K562 (cell line): ENCODE measurements around the gene IGF2. TPM values are rescaled to one million over a fixed set of nuclear protein-coding genes. Genes with fewer than 3 reads are reported as not detected.

ENCODE experiments used
- ATAC-seq: fragments of 200-7000 bp; cut with Tn5 transposase; 3 replicates; pipeline ENCODE4 v1.9.1; 2020; ENCODE audit warnings: moderate library complexity
- BruUV-seq: library from RNA; stranded (reverse); fragments of 400-500 nt; replicated peaks from 2 replicates; lab custom pipeline; 2021; lab: Mats Ljungman, UMichigan
- CTCF ChIA-PET: fragments of 300-600 bp; formaldehyde crosslinking; extraction: SDS; loops from one replicate; lab custom pipeline; 2021; ENCODE audit warnings: low intra/inter-chr PET ratio; lab: Yijun Ruan, JAX
- POLR2A ChIA-PET: fragments of 300-600, 350-650 bp; sonication (Branson Sonifier 250); formaldehyde crosslinking; extraction: SDS; loops from one replicate; lab custom pipeline; 2021; ENCODE audit warnings: antibody characterized with exemption, inconsistent platforms; lab: Yijun Ruan, JAX
- DNase-seq, 4 experiments: peaks; one replicate each; pipeline versions ENCODE4 v3.0.0 to v3.0.0-alpha.2; 2011 to 2018; ENCODE audit warnings: low spot score in 3 of 4, mixed read lengths in 3 of 4; ENCODE audit errors: extremely low read depth in 1 of 4
- FAIRE-seq: peaks from 2 replicates; lab custom pipeline; 2011; peaks lifted over from hg19 to GRCh38; lab: Jason Lieb, UNC
- H2AFZ ChIP-seq: 2 replicates; pipeline ENCODE4 v1.6.0; 2011; ENCODE audit warnings: low read depth, low read length, control low read depth, inconsistent platforms
- H3K27ac ChIP-seq: fragments of 200-600 bp; 3 replicates; pipeline ENCODE4 v1.8.0; 2011; ENCODE audit warnings: low read depth, mild to moderate bottlenecking, control low read depth, inconsistent platforms, low read length, moderate library complexity, mixed read lengths; ENCODE audit errors: extremely low read depth
- H3K27me3 ChIP-seq, 2 experiments: fragments of 300-600 bp in 1 of 2; 2 replicates in 1 of 2; 3 replicates in 1 of 2; pipeline versions ENCODE4 v1.6.0 to v1.8.0; 2011; ENCODE audit warnings: inconsistent platforms in 2 of 2, low read length in 2 of 2, mild to moderate bottlenecking in 1 of 2, mixed read lengths in 1 of 2, moderate library complexity in 1 of 2; ENCODE audit not compliant: control insufficient read depth in 2 of 2, insufficient read depth in 2 of 2
- H3K36me3 ChIP-seq: fragments of 300-600 bp; 3 replicates; pipeline ENCODE4 v1.8.0; 2011; ENCODE audit warnings: mild to moderate bottlenecking, low read length, inconsistent platforms; ENCODE audit not compliant: control insufficient read depth, insufficient read depth
- H3K4me1 ChIP-seq, 2 experiments: fragments of 200-600 bp in 1 of 2; replicated peaks in 1 of 2; 2 replicates in 1 of 2; 3 replicates in 1 of 2; pipeline versions ENCODE4 v1.5.1 to v1.8.0; 2011; ENCODE audit warnings: inconsistent platforms in 2 of 2, low read length in 2 of 2, mild to moderate bottlenecking in 1 of 2, mixed read lengths in 1 of 2, moderate library complexity in 1 of 2; ENCODE audit not compliant: control insufficient read depth in 2 of 2, insufficient read depth in 2 of 2
- H3K4me2 ChIP-seq: 2 replicates; pipeline ENCODE4 v1.6.1; 2011; ENCODE audit warnings: low read length, control low read depth, inconsistent platforms, mixed read lengths; ENCODE audit not compliant: insufficient read depth
- H3K4me3 ChIP-seq: fragments of 200-600 bp; sonication (generic), shearing (Covaris generic); 2 replicates; pipeline ENCODE4 v1.5.1; 2016; ENCODE audit warnings: control low read depth, inconsistent platforms
- H3K79me2 ChIP-seq: fragments of 200-600 bp; 3 replicates; pipeline ENCODE4 v1.8.0; 2011; ENCODE audit warnings: low read length, inconsistent platforms; ENCODE audit not compliant: control insufficient read depth, insufficient read depth
- H3K9ac ChIP-seq, 2 experiments: 2 replicates each; pipeline versions ENCODE4 v1.6.0 to v1.6.1; 2011; ENCODE audit warnings: low read depth in 2 of 2, low read length in 2 of 2, control low read depth in 1 of 2, inconsistent platforms in 1 of 2, mild to moderate bottlenecking in 1 of 2, mixed read lengths in 1 of 2; ENCODE audit not compliant: insufficient read depth in 1 of 2
- H3K9me1 ChIP-seq: one replicate; pipeline ENCODE4 v1.6.0; 2011; ENCODE audit warnings: inconsistent platforms, mild to moderate bottlenecking, low read length, moderate library complexity; ENCODE audit not compliant: control insufficient read depth, insufficient read depth
- H3K9me3 ChIP-seq: replicated peaks from 2 replicates; pipeline ENCODE4 v1.5.1; 2011; ENCODE audit warnings: low read depth, low read length, inconsistent platforms; ENCODE audit not compliant: control insufficient read depth, insufficient read depth
- H4K20me1 ChIP-seq: replicated peaks from 2 replicates; pipeline ENCODE4 v1.6.1; 2011; ENCODE audit warnings: low read length, inconsistent platforms, mixed read lengths; ENCODE audit not compliant: control insufficient read depth, insufficient read depth
- BRCA1 ChIP-seq, 2 experiments: fragments of 450-650 bp in 1 of 2; sonication (generic) in 1 of 2; formaldehyde crosslinking in 1 of 2; IDR thresholded peaks; 2 replicates each; pipeline versions ENCODE4 v1.5.0 to v1.6.1; 2017 to 2020; ENCODE audit warnings: mild to moderate bottlenecking in 1 of 2, missing genetic modification reagents in 1 of 2
- CCNT2 ChIP-seq: IDR thresholded peaks from 2 replicates; pipeline ENCODE4 v1.6.1; 2011; ENCODE audit warnings: borderline replicate concordance, low read depth, mild to moderate bottlenecking, moderate library complexity, mixed read lengths, low read length; ENCODE audit not compliant: insufficient read length; ENCODE audit errors: extremely low read depth
- HDAC6 ChIP-seq: IDR thresholded peaks from 2 replicates; pipeline ENCODE4 v1.6.1; 2012; ENCODE audit warnings: low read depth, mild to moderate bottlenecking, control low read depth, inconsistent platforms, low read length, moderate library complexity
- IRF2 ChIP-seq: sonication (generic); formaldehyde crosslinking; IDR thresholded peaks from 2 replicates; pipeline ENCODE4 v1.8.1; 2022; ENCODE audit warnings: mild to moderate bottlenecking, missing genetic modification reagents
- KAT7 ChIP-seq: sonication (generic); formaldehyde crosslinking; IDR thresholded peaks from 2 replicates; pipeline ENCODE4 v1.8.0; 2022; ENCODE audit warnings: missing genetic modification reagents, mild to moderate bottlenecking, borderline replicate concordance
- MAFG ChIP-seq: fragments of 450-650 bp; conservative IDR thresholded peaks from 2 replicates; pipeline ENCODE4 v1.6.1; 2016; ENCODE audit warnings: missing genetic modification characterization, missing compliant biosample characterization
- NEUROD1 ChIP-seq: fragments of 150-350 bp; IDR thresholded peaks from 2 replicates; pipeline ENCODE4 v1.6.1; 2014; ENCODE audit warnings: borderline replicate concordance, low read length, low read depth; ENCODE audit not compliant: partially characterized antibody
- ZNF165 ChIP-seq: fragments of 250-450 bp; sonication (Bioruptor Pico); IDR thresholded peaks from 2 replicates; pipeline ENCODE4 v1.4.0; 2020; ENCODE audit warnings: borderline replicate concordance
- ZNF408 ChIP-seq: fragments of 250-450 bp; sonication (Bioruptor Pico); IDR thresholded peaks from 2 replicates; pipeline ENCODE4 v1.4.0; 2020; ENCODE audit warnings: low read depth, mild to moderate bottlenecking, moderate library complexity
- WGBS: fragments of 100-300 bp; shearing (Covaris generic); methylation state at CpG from one replicate; pipeline ENCODE4 v1.1.6; 2016; ENCODE audit warnings: low coverage, mixed read lengths; ENCODE audit not compliant: insufficient coverage; ENCODE audit errors: missing lambda C conversion rate; 5-methylcytosine and 5-hydroxymethylcytosine counted together
- in situ Hi-C: fragments of 300-500 bp; cut with MboI; formaldehyde crosslinking; loops from 4 replicates; pipeline ENCODE4 v1.15.0; 2018; ENCODE audit warnings: inconsistent platforms, mixed read lengths
- intact Hi-C: fragments of 100-400 bp; cut with micrococcal nuclease; formaldehyde crosslinking; loops from 2 replicates; pipeline ENCODE4 v1.14.2; 2022
- polyA plus RNA-seq, 8 experiments: library from polyadenylated mRNA; depleted of rRNA in 4 of 8; stranded (reverse) in 5 of 8; unstranded in 3 of 8; fragments of >200 nt; fragmentation: Nextera tagmentation in 2 of 8; fragmentation: Illumina TruSeq in 1 of 8; extraction: Ambion mirVana in 2 of 8; extraction: Trizol in 1 of 8; gene quantifications; 2 replicates each; pipeline versions ENCODE4 v1.2.1 to v1.2.3, GENCODE V29; 2011 to 2014; ENCODE audit warnings: inconsistent platforms in 1 of 8, missing spikeins in 1 of 8
- total RNA-seq, 7 experiments: library from RNA; depleted of rRNA in 6 of 7; stranded (reverse); fragments of >200 nt in 6 of 7; fragmentation: Illumina TruSeq in 2 of 7; extraction: Trizol in 2 of 7; gene quantifications; 2 replicates each; pipeline versions ENCODE4 v1.2.1 to v1.2.3, GENCODE V29; 2011 to 2021; ENCODE audit warnings: low replicate concordance in 1 of 7
- TF ChIP-seq, protein P1 (sequence below): fragments of 450-650 bp; IDR thresholded peaks from 2 replicates; pipeline ENCODE4 v1.6.1; 2016
- TF ChIP-seq, protein P2 (sequence below): sonication (generic); formaldehyde crosslinking; IDR thresholded peaks from 2 replicates; pipeline ENCODE4 v1.8.1; 2023; ENCODE audit warnings: mild to moderate bottlenecking, missing genetic modification reagents
- TF ChIP-seq, protein P3 (sequence below): fragments of 250-450 bp; sonication (Bioruptor Pico); IDR thresholded peaks from 2 replicates; pipeline ENCODE4 v1.5.0; 2021; ENCODE audit warnings: mild to moderate bottlenecking, borderline replicate concordance
- TF ChIP-seq, protein P4 (sequence below), 2 experiments: fragments of 200-800 bp in 1 of 2; sonication (Bioruptor generic) in 1 of 2; sonication (generic) in 1 of 2; formaldehyde crosslinking in 1 of 2; IDR thresholded peaks in 1 of 2; conservative IDR thresholded peaks in 1 of 2; 2 replicates each; pipeline versions ENCODE4 v1.5.0 to v1.6.1; 2016 to 2020; ENCODE audit warnings: missing compliant biosample characterization in 1 of 2, missing genetic modification characterization in 1 of 2, missing genetic modification reagents in 1 of 2

Gene IGF2
- total and polyA plus RNA-seq, 9 of the 15 experiments (the other 6 are each of a cell fraction or from before 2014, with no cell fraction given) = 0.16 TPM; not detected in 8

DNA sequence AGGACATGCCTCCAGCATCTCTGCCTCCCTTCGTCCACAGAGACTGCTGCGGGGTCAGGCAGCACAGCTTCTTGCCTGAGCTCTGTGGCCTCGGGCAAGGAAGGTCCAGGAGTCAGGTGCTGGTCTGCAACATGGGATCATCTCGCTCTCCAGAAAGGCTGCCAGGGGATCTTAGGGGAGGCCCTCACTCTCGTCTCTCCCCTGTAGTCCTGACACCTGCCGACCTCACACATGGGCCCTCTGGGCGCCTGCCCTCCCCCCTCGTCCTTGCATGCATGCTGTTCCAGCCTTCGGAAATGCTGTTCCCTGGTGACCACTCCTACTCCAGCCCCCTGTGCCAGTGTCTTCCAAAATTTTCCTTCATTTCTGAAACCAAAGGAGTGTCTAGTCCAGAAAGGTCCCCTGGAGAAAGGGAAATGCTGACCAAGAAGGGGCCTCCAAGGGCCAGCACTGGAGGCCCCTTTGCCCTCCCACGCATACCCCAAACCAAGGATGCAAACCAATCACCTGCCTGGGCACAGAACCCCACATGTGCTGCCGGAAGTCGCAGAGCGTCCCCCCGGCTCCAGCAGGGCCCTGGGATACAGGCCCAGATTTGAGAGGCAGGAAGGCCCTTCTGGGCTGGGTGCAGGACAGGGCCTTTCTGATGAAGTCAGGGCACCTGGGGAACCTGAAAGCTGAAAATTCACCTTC lies 41.0 kb downstream of the IGF2 start:
- Histone ChIP-seq H3K4me3 (no peak overlapping the region), H3K9ac (no peak overlapping the region), H3K36me3 (no peaks in the 10 kb centered on the region), H3K9me1 (no peaks in the 10 kb centered on the region), H3K79me2 (no peaks in the 10 kb centered on the region), H3K9me3 (no peaks in the 10 kb centered on the region), H3K27me3 (peaks cover 4 to 47% of the 10 kb centered on the region in 2 experiments; a peak in 3 of 5 replicates), H3K4me2 (no peak overlapping the region), H2AFZ (no peak overlapping the region), H3K4me1 (peaks cover 0 to 22% of the 10 kb centered on the region in 2 experiments; a peak in 1 of 5 replicates), H4K20me1 (peaks cover 18% of the 10 kb centered on the region; the same call in 1 of the 2 replicates), H3K27ac (no peak overlapping the region)
- 11% methylated on average over 14 of the region's 14 CpGs for WGBS
- no peak; the same call in 2 of the 3 replicates for ATAC-seq
- intact Hi-C loops (no loop called here), in situ Hi-C loops (no loop called here)
- FAIRE-seq = no peak
- CTCF ChIA-PET = no interaction called here
- no TSS peak for BruUV-seq
- POLR2A ChIA-PET = interaction anchor here (0.5 to 0.7 kb wide), 3 partner anchors 18 to 478 kb away, joined by 3 to 4 read pairs (median 3); no protein-coding TSS in a partner anchor
- no peak for DNase-seq
- TF ChIP-seq, protein P1, sequence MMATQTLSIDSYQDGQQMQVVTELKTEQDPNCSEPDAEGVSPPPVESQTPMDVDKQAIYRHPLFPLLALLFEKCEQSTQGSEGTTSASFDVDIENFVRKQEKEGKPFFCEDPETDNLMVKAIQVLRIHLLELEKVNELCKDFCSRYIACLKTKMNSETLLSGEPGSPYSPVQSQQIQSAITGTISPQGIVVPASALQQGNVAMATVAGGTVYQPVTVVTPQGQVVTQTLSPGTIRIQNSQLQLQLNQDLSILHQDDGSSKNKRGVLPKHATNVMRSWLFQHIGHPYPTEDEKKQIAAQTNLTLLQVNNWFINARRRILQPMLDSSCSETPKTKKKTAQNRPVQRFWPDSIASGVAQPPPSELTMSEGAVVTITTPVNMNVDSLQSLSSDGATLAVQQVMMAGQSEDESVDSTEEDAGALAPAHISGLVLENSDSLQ = no peak
- no peak for TF ChIP-seq CCNT2
- TF ChIP-seq, protein P2, sequence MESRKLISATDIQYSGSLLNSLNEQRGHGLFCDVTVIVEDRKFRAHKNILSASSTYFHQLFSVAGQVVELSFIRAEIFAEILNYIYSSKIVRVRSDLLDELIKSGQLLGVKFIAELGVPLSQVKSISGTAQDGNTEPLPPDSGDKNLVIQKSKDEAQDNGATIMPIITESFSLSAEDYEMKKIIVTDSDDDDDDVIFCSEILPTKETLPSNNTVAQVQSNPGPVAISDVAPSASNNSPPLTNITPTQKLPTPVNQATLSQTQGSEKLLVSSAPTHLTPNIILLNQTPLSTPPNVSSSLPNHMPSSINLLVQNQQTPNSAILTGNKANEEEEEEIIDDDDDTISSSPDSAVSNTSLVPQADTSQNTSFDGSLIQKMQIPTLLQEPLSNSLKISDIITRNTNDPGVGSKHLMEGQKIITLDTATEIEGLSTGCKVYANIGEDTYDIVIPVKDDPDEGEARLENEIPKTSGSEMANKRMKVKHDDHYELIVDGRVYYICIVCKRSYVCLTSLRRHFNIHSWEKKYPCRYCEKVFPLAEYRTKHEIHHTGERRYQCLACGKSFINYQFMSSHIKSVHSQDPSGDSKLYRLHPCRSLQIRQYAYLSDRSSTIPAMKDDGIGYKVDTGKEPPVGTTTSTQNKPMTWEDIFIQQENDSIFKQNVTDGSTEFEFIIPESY = no peak
- TF ChIP-seq BRCA1 (IDR thresholded peaks at IDR 0.05) = no peak
- no peak for TF ChIP-seq BRCA1 (CRISPR knock-in tag; IDR thresholded peaks at IDR 0.05)
- TF ChIP-seq HDAC6 = no peak
- no peak for TF ChIP-seq KAT7 (CRISPR knock-in tag)
- TF ChIP-seq, protein P3, sequence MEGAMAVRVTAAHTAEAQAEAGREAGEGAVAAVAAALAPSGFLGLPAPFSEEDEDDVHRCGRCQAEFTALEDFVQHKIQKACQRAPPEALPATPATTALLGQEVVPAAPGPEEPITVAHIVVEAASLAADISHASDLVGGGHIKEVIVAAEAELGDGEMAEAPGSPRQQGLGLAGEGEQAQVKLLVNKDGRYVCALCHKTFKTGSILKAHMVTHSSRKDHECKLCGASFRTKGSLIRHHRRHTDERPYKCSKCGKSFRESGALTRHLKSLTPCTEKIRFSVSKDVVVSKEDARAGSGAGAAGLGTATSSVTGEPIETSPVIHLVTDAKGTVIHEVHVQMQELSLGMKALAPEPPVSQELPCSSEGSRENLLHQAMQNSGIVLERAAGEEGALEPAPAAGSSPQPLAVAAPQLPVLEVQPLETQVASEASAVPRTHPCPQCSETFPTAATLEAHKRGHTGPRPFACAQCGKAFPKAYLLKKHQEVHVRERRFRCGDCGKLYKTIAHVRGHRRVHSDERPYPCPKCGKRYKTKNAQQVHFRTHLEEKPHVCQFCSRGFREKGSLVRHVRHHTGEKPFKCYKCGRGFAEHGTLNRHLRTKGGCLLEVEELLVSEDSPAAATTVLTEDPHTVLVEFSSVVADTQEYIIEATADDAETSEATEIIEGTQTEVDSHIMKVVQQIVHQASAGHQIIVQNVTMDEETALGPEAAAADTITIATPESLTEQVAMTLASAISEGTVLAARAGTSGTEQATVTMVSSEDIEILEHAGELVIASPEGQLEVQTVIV (CRISPR knock-in tag) = no peak
- TF ChIP-seq IRF2 = no peak
- TF ChIP-seq ZNF165 (CRISPR knock-in tag) = no peak
- TF ChIP-seq, protein P4, sequence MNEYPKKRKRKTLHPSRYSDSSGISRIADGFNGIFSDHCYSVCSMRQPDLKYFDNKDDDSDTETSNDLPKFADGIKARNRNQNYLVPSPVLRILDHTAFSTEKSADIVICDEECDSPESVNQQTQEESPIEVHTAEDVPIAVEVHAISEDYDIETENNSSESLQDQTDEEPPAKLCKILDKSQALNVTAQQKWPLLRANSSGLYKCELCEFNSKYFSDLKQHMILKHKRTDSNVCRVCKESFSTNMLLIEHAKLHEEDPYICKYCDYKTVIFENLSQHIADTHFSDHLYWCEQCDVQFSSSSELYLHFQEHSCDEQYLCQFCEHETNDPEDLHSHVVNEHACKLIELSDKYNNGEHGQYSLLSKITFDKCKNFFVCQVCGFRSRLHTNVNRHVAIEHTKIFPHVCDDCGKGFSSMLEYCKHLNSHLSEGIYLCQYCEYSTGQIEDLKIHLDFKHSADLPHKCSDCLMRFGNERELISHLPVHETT (CRISPR knock-in tag; conservative IDR thresholded peaks at IDR 0.05 in 1 of 2, IDR thresholded peaks at IDR 0.05 in 1 of 2) = no peak
- TF ChIP-seq MAFG (tag) = no peak
- no peak for TF ChIP-seq ZNF408
- no peak for TF ChIP-seq NEUROD1
